NB4 (cell line): ENCODE results near the gene DCLK1.

Experiments
- CTCF ChIP-seq: IDR thresholded peaks from one replicate; pipeline ENCODE4 v1.5.1; 2012; ENCODE audit warnings: low read depth, low read length
- POLR2A ChIP-seq: IDR thresholded peaks from 2 replicates; pipeline ENCODE4 v1.6.1; 2011; ENCODE audit warnings: mild to moderate bottlenecking; ENCODE audit not compliant: insufficient read length; ENCODE audit errors: extremely low read depth

- TF ChIP-seq CTCF: no peak
- no peak for TF ChIP-seq POLR2A
These were observed 124.8 kb downstream of the DCLK1 start for GRCh38 chr13:36006347-36006746.
